NCI-H1436 treated with DMSO at 0.1 percent for 48 hours (cell line): ENCODE measurements around the gene TCF12.
"Not testable (repeated sequence)": the region's sequence is repeated elsewhere in the genome, so short reads cannot be mapped to it uniquely, and the experiment has no call there.

Source experiments
- DNase-seq: peaks from one replicate; lab custom pipeline; 2025; lab: John Stamatoyannopoulos, UW

TCF12 gene

DNA sequence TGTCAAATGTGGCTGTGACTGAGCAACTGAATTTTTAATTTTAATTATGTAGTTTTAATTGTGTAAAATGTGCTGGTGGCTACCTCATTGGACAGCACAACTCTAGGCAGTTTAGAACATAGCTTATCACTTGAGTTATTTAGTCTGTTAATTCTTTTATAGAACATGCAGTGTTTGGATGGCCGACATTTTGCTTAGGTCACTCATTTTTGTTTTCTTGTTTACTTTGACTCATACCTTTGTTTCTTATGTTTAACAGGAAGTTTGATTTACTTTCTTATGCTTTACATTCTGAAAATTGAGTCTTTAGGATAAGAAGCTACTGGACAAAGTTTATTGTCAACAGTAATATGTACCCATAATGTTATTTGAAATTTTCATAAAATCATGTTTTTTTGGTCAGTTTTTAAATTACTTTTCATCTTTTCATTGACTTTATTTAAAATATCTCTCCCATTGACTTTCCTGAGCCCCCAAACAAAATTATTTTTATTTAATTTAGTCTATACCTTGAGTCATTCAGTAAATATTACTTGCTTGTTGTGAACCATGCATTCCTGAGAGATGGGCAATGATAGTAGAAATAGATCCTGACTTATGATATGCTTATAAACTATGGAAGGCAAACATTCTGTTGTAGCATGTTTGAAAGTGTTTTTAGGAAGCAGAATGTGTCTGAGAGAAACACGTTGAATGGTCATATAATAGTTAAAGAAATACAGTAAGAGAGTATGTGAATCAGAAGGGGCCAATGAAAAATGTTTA lies 60.6 kb downstream of the TCF12 start:
- DNase-seq = no peak

DNA sequence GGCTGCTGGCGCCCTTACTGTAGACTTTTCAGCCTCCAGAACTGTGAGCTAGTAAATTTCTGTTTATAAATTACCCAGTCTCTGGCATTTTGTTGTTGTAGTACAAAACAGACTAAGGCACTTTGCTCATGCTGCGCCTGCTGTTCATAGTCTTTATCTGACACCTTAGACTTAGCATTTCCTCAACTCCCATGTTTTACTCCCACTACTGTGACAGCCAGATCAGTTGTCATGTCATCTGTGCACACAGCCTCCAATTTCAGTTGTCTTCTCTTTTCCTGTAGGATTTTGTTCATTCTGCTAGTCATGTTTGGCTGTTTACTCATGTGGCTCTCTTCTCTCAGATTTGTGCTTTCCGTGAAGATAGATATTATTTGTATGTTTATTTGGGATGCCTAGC lies 62.0 kb downstream of the TCF12 start:
- DNase-seq = no peak

DNA sequence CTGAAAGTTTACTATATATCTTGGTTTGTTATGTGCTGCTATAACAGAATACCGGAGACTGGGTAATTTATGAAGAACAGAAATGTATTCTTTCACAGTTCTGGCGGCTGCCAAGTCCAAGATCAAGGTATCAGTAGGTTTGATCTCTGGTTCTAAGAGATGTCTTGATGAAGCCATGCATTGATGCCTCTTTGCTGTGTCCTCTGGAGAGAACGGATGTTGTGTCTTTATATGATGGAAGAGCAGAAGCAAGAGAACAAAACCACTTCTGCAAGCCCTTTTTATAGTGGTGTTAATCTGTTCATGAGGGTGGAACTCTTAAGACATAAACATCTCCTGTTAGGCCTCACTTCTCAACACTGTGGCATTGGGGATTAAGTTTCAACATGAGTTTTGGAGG lies 62.7 kb downstream of the TCF12 start:
- DNase-seq = no peak

DNA sequence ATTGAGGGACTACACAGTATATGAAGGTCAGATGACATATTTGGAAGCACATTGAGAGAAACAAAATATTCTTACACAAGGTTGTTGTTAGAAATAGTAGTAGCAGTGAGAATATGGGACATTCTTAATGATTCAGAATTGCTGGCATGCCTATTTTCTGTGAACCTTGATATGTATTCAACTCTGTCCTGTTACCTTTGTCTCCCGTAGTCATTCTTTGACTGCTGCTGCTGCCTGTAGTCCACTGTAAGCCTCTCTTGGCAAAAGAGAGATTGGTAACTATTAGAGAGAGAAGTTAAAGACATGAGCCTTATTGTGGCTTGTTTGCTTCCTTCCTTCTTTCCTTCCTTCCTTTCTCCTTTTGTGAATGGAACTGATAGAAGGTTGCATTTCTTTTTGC lies 64.5 kb downstream of the TCF12 start:
- DNase-seq = no peak

DNA sequence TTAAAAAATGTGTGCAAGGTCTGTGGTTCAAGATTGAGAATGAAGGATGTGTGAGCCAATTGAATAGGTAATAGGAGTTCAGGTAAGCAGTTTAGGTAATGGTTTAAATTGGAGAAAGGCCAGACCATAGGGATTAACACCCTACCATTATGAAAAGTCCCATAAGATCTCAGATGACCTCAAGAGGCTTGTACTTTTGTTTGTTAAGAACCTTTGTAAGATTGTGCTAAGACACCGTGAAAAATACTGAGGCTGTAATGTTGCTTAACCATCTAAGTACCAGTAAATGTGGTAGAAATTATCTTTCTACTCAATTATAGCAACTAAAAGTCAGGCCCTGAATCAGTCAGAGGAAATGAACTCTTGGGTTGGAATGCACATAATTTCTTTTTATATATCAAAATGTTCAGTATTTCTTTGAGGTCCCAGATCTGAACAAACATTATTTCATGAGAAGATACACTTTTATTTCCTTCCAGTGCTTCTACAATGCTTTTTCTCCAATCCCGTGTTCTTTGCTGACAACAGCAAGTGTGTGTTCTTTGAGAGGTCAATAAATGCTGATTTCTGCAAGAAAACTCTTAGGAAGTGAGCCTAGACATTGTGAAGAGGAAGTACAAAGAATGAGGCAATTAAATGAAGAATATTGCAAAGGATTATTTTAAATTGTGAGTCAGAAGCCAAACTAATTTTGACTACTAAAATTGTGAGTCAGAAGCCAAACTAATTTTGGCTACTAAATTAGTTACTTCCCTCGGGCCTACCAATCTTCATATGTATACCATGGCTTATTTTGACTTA lies 66.4 kb downstream of the TCF12 start:
- DNase-seq = no peak

DNA sequence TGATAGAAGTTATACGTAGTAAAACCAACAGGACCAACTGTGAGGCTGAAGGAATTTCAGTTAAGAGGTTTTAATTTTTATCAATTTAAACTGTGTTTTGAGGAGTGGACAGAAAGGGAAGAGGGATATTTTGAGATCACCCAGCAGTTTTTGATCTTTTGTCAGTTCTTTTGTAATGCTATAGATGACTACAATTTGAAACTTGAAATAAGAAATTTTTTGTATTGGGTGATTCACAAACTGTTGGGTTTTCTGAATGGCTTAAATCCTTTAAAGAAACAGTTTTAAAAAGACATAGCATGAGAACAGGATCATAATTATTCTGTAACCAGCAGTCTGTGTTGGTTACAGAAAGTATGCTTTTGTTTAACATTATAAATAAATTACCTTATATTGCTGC lies 67.4 kb downstream of the TCF12 start:
- no peak for DNase-seq

DNA sequence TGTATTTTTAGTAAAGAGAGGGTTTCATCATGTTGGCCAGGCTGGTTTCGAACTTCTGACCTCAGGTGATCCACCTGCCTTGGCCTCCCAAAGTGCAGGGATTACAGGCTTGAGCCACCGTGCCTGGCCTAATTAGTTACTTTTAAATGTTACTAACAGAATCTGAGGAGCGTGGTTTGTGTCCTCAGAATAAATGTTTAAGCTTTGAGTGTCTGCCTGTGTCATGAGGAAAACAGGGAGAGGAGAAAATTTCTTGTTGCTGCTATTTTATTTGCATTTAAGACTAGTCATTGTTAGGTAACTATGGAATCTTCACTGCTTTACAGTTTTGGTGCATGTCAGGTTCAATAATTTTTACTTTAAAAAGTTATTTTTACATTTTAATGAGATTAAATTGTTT lies 68.8 kb downstream of the TCF12 start:
- DNase-seq = no peak

DNA sequence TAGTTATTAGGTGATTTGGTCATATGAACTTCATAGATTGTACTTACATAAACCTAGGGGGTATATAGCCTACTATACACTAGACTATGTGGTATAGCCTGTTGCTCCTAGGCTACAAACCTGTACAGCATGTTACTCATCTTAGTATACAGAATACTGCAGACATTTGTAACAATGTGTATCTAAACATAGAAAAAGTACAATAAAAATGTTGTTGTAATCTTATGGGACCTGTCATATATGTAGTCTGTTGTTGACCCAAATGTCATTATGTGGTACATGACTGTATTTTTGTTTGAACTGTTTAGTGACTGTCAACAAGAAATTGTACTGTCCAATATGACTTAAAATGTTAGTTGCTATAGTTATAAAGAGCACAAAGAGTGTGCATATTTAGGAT lies 69.8 kb downstream of the TCF12 start:
- no peak for DNase-seq

DNA sequence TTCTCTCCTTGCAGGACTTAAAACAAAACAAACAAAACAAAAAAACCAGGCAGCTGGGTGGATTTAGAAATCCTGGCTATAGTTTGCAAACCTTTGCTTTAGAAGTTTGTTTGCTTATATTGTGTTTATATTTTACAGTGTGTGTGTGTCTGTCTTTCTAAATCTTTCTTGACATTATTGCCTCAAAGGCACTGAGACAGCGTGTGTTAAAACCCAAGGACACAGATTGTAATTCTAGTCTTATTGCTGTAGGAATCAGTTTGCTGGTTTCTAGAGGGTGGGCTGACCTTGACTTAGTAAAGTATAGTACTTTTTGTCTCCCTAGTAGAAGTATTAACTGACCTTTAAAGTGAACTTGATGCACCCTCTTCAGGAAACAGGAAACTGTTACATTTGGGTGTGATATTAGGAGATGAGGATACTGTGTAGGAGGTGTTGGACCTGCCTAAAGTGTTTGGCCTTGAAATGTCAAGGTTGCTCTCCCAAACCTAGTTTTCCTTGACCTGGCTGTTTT lies 71.0 kb downstream of the TCF12 start:
- DNase-seq = no peak

DNA sequence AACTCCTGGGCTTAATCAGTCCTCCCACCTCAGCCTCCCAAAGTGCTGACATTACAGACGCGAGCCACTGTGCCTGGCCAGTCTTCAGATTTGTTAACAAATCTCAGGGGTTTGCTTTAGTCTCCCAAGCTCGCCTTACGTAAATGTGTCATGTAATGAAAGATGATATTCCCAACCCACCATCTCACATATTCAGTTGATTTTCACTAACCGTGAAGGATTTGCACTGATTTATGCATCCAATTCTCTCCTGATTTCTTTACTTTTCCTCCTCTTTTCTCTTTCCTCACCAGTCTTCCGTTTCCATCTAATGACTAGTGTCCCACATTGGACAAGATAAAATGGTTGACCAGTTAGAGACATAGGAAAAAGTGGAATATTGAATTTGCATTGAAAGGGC lies 72.6 kb downstream of the TCF12 start:
- DNase-seq = no peak

DNA sequence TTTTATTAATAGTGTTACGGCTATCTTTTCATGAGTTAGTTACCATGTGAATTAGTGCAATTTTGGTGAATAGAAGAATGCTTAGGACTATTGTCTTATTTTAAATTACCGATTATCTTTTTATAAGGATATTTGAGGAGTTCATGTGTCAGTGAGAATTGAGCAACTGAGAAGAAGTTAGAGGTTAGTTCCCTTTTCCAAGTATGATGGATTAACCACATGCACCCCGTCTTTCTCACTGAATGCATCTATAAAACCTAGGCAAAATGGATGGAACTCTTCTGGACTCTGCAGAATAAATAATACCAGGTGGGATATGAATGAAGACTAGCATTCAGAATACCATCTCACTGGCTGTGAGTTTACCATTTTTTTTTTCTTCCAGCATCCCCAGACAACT lies 74.3 kb downstream of the TCF12 start:
- no peak for DNase-seq

DNA sequence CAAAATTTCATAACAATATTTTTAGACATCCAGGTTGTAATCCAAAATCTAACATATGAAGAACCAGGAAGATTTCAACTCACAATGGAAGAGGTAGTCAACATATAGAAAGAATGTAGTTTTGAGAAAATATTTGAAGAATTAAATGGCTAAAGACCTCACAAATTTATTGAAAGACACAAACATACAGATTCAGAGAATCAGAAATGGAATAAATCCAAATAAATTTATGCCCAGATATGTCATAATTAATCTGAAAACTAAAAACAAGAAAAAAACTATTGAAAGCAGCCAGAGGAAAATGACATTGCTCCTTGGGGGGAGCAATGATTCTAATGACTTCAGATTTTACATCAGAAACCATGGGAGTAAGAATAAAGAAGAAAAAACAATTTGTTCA lies 75.8 kb downstream of the TCF12 start:
- no peak for DNase-seq

DNA sequence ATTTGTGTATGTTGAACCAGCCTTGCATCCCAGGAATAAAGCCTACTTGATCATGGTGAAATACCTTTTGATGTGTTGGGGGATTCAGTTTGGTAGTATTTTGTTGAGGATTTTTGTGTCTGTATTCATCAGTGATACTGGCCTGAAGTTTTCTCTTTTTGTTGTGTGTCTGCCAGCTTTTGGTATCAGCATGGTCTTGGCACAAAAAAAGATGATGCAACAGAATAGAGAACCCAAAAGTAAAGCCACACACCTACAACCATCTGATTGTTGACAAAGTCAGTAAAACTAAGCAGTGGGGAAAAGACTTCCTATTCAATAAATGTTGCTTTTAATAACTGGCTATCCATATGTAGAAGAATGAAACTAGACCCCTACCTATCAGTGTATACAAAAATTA lies 77.6 kb downstream of the TCF12 start:
- DNase-seq = no peak

DNA sequence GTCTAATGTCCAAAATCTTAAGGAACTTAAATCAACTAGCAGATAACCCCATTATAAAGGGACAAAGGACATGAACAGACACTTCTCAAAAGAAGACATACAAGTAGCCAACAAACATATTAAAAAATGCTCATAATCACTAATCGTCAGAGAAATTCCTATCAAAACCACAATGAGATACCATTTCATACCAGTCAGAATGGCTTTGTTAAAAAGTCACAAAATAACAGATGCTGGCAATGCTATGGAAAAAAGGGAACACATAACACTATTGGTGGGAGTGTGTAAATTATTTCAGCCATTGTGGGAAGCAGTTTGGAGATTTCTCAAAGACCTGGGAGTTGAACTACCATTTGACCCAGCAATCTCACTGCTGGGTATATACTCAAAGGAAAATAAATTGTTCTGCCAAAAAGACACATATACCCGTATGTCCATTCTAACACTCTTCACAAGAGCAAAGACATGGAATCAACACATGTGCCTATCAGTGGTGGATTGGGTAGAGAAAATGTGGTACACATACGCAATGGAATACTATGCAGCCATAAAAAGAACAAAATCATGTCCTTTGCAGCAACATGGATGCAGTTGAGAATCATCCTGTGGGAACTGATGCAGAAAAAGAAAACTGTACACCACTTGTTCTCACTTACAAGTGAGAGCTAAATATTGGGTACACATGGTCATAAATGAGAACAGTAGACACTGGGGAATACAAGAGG lies 78.5 kb downstream of the TCF12 start:
- no peak for DNase-seq

DNA sequence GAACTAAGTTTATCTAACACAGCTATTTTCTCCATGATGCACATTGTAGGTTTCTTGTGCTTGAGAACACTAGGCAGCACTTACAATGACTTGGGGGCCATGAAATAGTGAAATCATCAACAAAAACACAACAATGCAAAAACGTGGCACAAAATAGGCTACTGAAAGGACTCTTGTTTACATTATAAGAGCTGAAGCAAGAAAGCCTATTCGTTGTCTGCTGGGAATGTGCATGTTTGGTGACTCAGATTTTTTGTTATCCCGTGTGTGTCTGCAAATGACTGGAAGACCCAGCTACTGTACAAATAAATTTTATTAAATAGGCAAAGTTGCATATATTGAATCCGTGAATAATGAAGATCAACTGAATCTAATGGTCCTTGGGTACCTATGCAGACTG lies 85.0 kb downstream of the TCF12 start:
- no peak for DNase-seq

DNA sequence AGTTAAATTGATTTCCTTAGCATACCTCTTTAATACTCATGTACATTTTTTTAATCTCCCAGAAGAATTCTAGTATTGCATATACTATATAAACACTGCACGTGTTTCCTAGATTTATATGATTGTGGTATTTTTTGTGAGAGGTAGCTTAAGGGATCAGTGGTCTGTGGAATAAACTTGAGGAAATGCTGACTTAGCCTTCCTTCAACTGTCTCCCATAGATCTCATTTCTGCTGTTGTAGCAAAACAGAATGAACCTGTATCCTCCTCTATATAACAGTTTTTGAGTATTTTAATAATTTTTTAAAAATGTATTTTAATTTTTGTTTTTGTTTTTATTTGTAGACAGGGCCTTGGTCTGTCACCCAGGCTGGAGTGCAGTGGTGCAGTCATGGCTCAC lies 86.8 kb downstream of the TCF12 start:
- no peak for DNase-seq

DNA sequence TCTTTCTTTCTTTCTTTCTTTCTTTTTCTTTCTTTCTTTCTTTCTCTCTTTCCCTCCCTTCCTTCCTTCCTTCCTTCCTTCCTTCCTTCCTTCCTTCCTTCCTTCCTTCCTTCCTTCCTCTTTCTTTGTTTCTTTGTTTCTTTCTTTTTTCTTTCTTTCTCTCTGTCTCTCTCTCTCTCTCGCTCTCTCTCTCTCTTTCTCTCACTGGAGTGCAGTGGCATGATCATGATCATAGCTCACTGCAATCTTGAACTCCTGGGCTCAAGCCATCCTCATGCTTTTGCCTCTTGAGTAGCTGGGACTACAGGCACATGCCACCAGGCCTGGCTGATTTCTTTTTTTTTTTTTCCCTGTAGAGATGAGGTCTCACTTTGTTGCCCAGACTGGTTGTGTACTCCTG lies 89.4 kb downstream of the TCF12 start:
- not testable (repeated sequence) for DNase-seq

DNA sequence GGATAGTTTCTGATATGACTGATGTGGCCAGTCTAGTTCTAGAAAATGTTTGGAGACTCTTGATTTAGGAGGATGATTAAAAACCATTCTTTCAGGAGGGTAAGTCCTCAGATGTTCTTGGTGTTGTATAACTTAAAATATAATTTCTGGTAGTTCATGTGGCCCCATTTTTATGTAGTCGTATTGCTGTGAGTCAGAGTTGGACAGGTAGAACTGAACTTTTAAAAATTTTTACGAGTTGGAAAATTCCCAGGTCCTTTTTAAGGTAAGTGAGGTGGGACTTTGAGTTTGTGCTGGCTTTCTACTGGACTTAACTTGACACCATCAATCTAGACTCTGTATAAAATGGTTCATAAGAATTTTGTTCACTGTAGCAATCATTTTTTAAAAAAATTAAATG lies 92.3 kb downstream of the TCF12 start:
- DNase-seq = no peak

DNA sequence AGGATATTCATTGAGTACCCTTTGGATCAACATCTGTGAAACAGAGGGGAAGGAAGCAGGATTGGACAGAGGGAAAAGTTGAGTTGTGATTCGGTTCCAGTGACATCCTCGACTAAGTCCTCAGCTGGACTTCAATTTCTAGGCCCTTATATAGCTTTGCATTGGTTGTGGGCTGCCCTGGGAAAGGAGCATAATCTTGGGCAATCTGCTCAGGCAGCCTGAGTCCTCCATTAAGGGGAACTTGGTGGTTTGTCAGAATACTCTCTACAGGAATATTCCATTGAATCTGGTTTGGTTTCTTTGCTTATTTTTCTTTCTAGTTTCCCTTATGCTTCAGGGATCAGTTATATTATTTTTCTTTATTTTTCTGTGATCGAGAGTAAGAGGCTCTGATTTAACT lies 94.1 kb downstream of the TCF12 start:
- no peak for DNase-seq

DNA sequence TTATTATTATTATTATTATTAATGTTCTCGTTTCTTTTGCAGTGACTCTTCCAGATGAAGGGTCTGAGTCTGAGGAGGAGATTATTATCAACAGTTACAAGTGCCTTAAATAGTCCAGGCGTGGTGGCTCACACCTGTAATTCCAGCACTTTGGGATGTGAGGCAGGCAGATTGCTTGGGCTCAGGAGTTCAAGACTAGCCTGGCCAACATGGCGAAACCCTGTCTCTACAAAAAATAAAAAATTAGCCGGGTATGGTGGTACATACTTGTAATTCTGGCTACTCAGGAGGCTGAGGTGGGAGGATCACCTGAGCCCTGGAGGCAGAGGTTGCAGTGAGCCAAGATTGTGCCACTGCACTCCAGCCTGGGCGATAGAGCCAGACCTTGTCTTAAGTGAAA lies 96.5 kb downstream of the TCF12 start:
- DNase-seq = not testable (repeated sequence)

DNA sequence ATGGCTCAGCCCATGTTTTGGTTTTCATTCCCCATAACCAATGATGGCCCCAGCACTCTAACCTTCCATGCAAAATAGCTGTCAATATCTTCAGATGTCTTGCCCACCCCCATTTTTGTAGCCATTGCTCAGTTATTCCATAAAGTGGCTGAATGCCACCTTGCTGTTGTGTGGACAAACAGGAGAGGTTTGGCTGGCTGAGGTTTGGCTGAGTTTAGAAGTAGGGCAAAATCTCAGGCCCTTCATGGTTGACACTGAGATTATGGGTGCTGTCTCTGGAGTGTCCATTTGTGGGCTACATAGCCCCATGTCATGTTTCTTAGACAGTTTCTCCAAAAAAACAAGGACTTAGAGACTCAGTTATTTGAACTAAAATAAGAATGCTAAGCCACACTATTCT lies 96.9 kb downstream of the TCF12 start:
- DNase-seq = no peak

DNA sequence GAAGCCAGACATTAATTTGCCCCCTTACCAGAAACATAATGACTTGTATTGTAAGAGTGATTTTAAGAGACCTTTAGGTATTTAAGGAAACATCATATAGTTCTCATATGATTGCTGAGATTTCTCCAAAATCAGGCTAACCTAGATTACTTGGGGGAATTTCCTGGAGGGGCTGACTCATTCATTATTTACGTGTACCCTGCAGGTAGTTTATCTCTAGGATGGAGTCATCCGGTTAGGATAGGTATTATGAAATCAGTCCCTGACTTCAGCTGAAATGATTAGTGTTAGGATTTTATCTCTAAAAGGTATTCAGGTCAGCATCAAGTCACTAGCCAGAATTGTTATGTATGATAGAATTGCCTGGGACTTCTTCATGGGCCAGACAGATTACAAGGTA lies 97.5 kb downstream of the TCF12 start:
- DNase-seq = no peak

DNA sequence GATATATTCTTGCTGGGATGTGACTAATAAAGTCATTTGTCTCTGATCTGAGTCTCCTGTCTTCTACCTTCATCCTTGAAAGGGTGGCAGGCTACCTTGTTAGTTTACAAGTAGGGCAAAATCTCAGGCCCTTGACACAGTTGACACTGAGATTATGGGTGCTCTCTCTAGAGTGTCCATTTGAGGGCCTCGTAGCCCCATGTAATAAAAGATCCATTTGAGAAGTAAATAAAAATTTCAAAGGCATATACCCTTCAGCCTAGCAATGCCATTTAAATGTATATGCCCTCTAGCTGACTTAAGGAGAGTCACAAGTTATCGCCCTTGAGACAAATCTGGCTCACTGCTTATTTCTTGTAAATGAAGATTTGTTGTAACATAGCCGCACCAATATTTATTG lies 98.6 kb downstream of the TCF12 start:
- DNase-seq = no peak
